GM18526 (cell line): ENCODE measurements around the gene HNRNPK.
A peak's percentile ranks its signal among the peaks of the same experiment; 100 is the strongest.

Experiments
- POLR2A ChIP-seq: IDR thresholded peaks from 3 replicates; pipeline ENCODE4 v1.6.1; 2011; ENCODE audit not compliant: insufficient read length; ENCODE audit errors: extremely low read depth

Gene HNRNPK

GRCh38 chr9:83960991-83961390 is 19.0 kb downstream of the HNRNPK start:
- no peak for TF ChIP-seq POLR2A

DNA sequence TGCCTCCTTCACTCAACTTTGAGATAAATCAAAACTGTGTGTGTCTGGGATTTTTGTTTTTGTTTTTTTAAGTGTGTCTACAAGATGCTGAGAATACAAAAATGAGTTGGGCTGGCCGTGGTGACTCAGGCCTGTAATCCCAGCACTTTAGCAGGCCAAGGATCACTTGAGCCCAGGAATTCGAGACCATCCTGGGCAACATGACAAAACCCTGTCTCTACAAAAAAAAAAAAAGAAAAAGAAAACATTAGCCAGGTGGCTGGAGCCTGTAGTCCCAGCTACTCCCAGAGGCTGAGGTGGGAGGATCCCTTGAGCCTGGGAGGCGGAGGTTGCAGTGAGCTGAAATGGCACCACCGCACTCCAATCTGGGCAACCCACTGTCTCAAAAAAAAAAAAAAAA is 21.0 kb downstream of the HNRNPK start:
- TF ChIP-seq POLR2A = no peak

DNA sequence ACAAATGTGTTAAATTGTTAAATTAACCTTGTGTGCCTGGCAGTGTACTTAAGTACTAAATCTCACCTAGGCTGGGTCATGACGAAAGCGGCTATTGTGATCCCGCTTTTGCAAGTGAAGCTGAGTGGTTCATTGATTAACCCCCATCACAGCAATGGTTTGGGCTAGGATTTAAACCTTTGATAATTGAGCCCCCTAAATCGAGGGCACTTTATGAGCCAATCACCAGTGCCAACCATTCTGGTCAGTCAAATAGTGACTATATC is 22.8 kb downstream of the HNRNPK start:
- no peak for TF ChIP-seq POLR2A

- TF ChIP-seq POLR2A = peak; percentile 44
These were observed 23.4 kb downstream of the HNRNPK start for GRCh38 chr9:83956436-83957247.

- no peak for TF ChIP-seq POLR2A
These were observed 24.0 kb downstream of the HNRNPK start for GRCh38 chr9:83956086-83956435.

- TF ChIP-seq POLR2A = no peak
These were observed 39.3 kb downstream of the HNRNPK start for GRCh38 chr9:83940590-83941303.

DNA sequence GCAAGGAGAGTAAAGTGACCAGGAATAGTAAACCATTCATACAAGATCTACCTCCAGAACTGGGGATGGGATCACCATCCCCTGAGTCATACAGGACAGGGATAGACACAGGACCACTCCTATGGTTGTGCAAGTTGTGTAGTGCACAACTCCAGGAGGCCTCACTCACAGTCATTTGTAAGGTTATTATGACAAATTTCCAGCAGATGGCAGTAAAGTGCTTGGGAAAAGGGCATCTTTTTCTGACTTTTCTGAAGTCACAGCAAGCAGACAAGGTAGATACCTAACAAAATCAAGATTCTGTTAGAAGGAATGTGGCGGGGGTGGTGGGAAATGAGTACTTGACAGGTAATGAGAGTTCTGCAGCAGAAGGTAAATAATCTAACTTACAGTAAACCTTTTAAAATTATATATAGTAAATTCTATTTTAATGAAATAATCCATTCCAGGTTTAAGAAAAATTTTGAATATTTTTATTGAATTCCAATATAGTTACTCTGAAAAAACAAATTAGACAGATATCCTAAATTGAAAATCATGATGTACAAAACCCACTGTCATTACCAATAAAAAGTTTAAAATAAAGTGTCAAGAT is 42.1 kb downstream of the HNRNPK start:
- TF ChIP-seq POLR2A = no peak

- no peak for TF ChIP-seq POLR2A
These were observed 43.5 kb downstream of the HNRNPK start for GRCh38 chr9:83936523-83936922.

DNA sequence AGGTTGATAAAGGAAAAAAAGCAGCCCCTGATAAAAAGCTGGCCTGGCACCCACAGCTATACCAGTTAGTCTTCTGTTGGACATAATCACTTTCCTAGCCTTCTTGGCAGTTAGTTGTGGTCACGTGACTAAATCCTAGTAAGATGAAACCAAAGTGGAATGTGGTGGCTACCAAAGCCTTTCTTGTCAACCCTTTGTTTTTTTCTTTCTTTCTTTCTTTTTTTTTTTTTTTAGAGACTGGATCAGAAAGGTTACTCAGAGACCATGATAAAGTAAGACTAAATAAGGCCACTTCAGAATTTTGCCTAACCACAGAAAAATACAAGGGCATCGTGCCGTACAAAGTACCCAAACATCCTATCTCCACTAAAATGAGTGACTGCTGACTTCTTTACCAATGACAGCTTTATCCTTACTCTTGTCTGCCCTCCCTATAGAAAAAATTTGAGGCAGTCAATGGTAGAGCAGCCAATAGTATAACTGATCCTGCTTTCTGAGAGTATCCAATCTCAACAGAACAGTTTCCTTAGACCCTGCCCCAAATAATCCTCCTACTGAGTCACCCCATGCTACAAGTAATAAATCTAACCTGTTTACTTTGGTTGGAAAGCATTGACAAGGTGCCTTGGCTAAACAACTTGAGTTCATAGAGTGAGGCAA is 44.6 kb downstream of the HNRNPK start:
- TF ChIP-seq POLR2A = no peak

DNA sequence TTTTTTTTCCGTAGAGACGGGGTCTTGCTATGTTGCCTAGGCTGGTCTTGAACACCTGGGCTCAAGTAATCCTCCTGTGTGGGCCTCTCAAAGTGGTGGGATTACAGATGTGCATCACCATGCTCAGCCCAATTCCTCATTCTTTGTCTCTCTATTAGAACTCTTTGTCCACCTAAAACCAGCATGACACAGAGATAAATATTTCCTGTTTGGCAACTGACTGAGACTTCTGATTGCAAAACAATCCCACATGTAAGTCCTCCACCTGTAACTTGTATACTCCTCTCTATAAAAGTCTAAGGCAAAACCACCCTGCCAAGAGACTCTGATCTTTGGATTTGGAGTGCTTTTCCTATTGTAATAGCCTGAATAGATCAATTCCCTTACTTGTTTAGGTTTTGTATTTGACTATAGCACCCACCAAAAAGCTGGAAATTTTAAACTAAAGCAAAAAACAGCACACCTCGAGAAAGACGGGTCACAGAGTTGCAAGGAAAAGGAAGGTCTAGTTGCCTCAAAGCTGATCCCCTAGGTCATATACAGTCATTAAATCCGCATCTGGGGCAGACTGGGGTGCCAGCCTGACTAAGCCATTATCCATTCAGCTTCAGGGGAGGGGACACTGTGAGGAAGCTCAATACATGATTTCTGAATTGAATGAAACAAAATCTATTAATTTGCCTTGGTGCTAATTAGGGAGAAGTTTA is 45.3 kb downstream of the HNRNPK start:
- TF ChIP-seq POLR2A = no peak

DNA sequence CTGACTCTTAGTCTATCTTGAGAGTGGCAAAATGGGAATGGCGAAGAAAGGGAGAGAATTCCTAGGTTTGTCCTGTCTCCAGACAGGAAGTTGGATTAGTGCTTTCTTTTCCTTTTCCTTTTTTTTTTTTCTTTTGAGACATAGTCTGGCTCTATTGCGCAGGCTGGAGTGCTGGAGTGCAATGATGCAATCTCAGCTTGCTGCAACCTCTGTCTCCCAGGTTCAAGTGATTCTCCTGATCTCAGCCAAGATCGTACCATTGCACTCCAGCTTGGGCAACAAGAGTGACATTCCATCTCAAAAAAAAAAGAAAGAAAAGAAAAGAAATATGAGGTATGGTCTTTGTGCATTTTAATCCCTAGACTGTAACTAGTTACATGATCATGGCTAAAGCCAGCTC is 46.2 kb downstream of the HNRNPK start:
- TF ChIP-seq POLR2A = no peak

GRCh38 chr9:83932851-83933250 is 47.2 kb downstream of the HNRNPK start:
- TF ChIP-seq POLR2A = no peak

GRCh38 chr9:83932011-83932410 is 48.0 kb downstream of the HNRNPK start:
- TF ChIP-seq POLR2A = no peak

DNA sequence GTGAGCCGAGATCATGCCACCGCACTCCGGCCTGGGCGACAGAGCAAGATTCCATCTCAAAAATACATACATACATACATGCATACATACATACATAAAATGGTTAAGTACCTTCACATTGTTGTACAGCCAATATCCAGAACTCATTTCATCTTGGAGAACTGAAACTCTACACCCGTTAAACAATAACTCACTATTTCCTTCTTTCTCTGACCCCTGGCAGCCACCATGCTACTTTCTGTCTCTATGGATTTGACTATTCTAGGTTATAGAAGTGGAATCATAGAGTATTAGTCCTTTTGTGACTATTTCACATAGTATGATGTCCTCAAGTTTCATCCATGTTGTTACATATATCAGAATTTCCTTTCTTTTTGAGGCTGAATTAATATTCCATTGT is 49.1 kb downstream of the HNRNPK start:
- no peak for TF ChIP-seq POLR2A

- TF ChIP-seq POLR2A = no peak
These were observed 52.4 kb downstream of the HNRNPK start for GRCh38 chr9:83927591-83927990.

- TF ChIP-seq POLR2A = peak; percentile 91
These were observed 58.9 kb downstream of the HNRNPK start, which contains the start of gene KIF27 for GRCh38 chr9:83920927-83921707. TSS of gene KIF27 (minus strand) at chr9:83921432. CDS start at chr9:83915591, 5,841 bp downstream.
